K562 (cell line): ENCODE measurements around the gene KAZN. TPM values are rescaled to one million over a fixed set of nuclear protein-coding genes. Genes with fewer than 3 reads are reported as not detected.

Source experiments
- ATAC-seq: fragments of 200-7000 bp; cut with Tn5 transposase; 3 replicates; pipeline ENCODE4 v1.9.1; 2020; ENCODE audit warnings: moderate library complexity
- BruUV-seq: library from RNA; stranded (reverse); fragments of 400-500 nt; replicated peaks from 2 replicates; lab custom pipeline; 2021; lab: Mats Ljungman, UMichigan
- CTCF ChIA-PET: fragments of 300-600 bp; formaldehyde crosslinking; extraction: SDS; loops from one replicate; lab custom pipeline; 2021; ENCODE audit warnings: low intra/inter-chr PET ratio; lab: Yijun Ruan, JAX
- POLR2A ChIA-PET: fragments of 300-600, 350-650 bp; sonication (Branson Sonifier 250); formaldehyde crosslinking; extraction: SDS; loops from one replicate; lab custom pipeline; 2021; ENCODE audit warnings: antibody characterized with exemption, inconsistent platforms; lab: Yijun Ruan, JAX
- DNase-seq, 4 experiments: peaks; one replicate each; pipeline versions ENCODE4 v3.0.0 to v3.0.0-alpha.2; 2011 to 2018; ENCODE audit warnings: low spot score in 3 of 4, mixed read lengths in 3 of 4; ENCODE audit errors: extremely low read depth in 1 of 4
- FAIRE-seq: peaks from 2 replicates; lab custom pipeline; 2011; peaks lifted over from hg19 to GRCh38; lab: Jason Lieb, UNC
- H2AFZ ChIP-seq: 2 replicates; pipeline ENCODE4 v1.6.0; 2011; ENCODE audit warnings: low read depth, low read length, control low read depth, inconsistent platforms
- H3K27ac ChIP-seq: fragments of 200-600 bp; 3 replicates; pipeline ENCODE4 v1.8.0; 2011; ENCODE audit warnings: low read depth, mild to moderate bottlenecking, control low read depth, inconsistent platforms, low read length, moderate library complexity, mixed read lengths; ENCODE audit errors: extremely low read depth
- H3K27me3 ChIP-seq, 2 experiments: fragments of 300-600 bp in 1 of 2; 2 replicates in 1 of 2; 3 replicates in 1 of 2; pipeline versions ENCODE4 v1.6.0 to v1.8.0; 2011; ENCODE audit warnings: inconsistent platforms in 2 of 2, low read length in 2 of 2, mild to moderate bottlenecking in 1 of 2, mixed read lengths in 1 of 2, moderate library complexity in 1 of 2; ENCODE audit not compliant: control insufficient read depth in 2 of 2, insufficient read depth in 2 of 2
- H3K36me3 ChIP-seq: fragments of 300-600 bp; 3 replicates; pipeline ENCODE4 v1.8.0; 2011; ENCODE audit warnings: mild to moderate bottlenecking, low read length, inconsistent platforms; ENCODE audit not compliant: control insufficient read depth, insufficient read depth
- H3K4me1 ChIP-seq, 2 experiments: fragments of 200-600 bp in 1 of 2; replicated peaks in 1 of 2; 2 replicates in 1 of 2; 3 replicates in 1 of 2; pipeline versions ENCODE4 v1.5.1 to v1.8.0; 2011; ENCODE audit warnings: inconsistent platforms in 2 of 2, low read length in 2 of 2, mild to moderate bottlenecking in 1 of 2, mixed read lengths in 1 of 2, moderate library complexity in 1 of 2; ENCODE audit not compliant: control insufficient read depth in 2 of 2, insufficient read depth in 2 of 2
- H3K4me2 ChIP-seq: 2 replicates; pipeline ENCODE4 v1.6.1; 2011; ENCODE audit warnings: low read length, control low read depth, inconsistent platforms, mixed read lengths; ENCODE audit not compliant: insufficient read depth
- H3K4me3 ChIP-seq: fragments of 200-600 bp; sonication (generic), shearing (Covaris generic); 2 replicates; pipeline ENCODE4 v1.5.1; 2016; ENCODE audit warnings: control low read depth, inconsistent platforms
- H3K79me2 ChIP-seq: fragments of 200-600 bp; 3 replicates; pipeline ENCODE4 v1.8.0; 2011; ENCODE audit warnings: low read length, inconsistent platforms; ENCODE audit not compliant: control insufficient read depth, insufficient read depth
- H3K9ac ChIP-seq, 2 experiments: 2 replicates each; pipeline versions ENCODE4 v1.6.0 to v1.6.1; 2011; ENCODE audit warnings: low read depth in 2 of 2, low read length in 2 of 2, control low read depth in 1 of 2, inconsistent platforms in 1 of 2, mild to moderate bottlenecking in 1 of 2, mixed read lengths in 1 of 2; ENCODE audit not compliant: insufficient read depth in 1 of 2
- H3K9me1 ChIP-seq: one replicate; pipeline ENCODE4 v1.6.0; 2011; ENCODE audit warnings: inconsistent platforms, mild to moderate bottlenecking, low read length, moderate library complexity; ENCODE audit not compliant: control insufficient read depth, insufficient read depth
- H3K9me3 ChIP-seq: replicated peaks from 2 replicates; pipeline ENCODE4 v1.5.1; 2011; ENCODE audit warnings: low read depth, low read length, inconsistent platforms; ENCODE audit not compliant: control insufficient read depth, insufficient read depth
- H4K20me1 ChIP-seq: replicated peaks from 2 replicates; pipeline ENCODE4 v1.6.1; 2011; ENCODE audit warnings: low read length, inconsistent platforms, mixed read lengths; ENCODE audit not compliant: control insufficient read depth, insufficient read depth
- ETS2 ChIP-seq: IDR thresholded peaks from 2 replicates; pipeline ENCODE4 v1.6.1; 2016; ENCODE audit warnings: borderline replicate concordance, missing genetic modification characterization, mild to moderate bottlenecking, moderate library complexity, missing compliant biosample characterization; ENCODE audit not compliant: poor library complexity, severe bottlenecking
- IFI16 ChIP-seq: fragments of 250-450 bp; sonication (Bioruptor Pico); IDR thresholded peaks from 2 replicates; pipeline ENCODE4 v2.1.2; 2022; ENCODE audit warnings: mild to moderate bottlenecking, inconsistent platforms
- IRF2 ChIP-seq: sonication (generic); formaldehyde crosslinking; IDR thresholded peaks from 2 replicates; pipeline ENCODE4 v1.8.1; 2022; ENCODE audit warnings: mild to moderate bottlenecking, missing genetic modification reagents
- MTA2 ChIP-seq: fragments of 450-650 bp; IDR thresholded peaks from 2 replicates; pipeline ENCODE4 v1.6.1; 2016; ENCODE audit warnings: low read depth
- TCFL5 ChIP-seq: fragments of 250-450 bp; sonication (Bioruptor Pico); conservative IDR thresholded peaks from 2 replicates; pipeline ENCODE4 v1.6.1; 2021; ENCODE audit warnings: mild to moderate bottlenecking, moderate library complexity, matching md5 sums
- ZKSCAN1 ChIP-seq: fragments of 150-350 bp; IDR thresholded peaks from 2 replicates; pipeline ENCODE4 v1.6.1; 2016; ENCODE audit warnings: low read depth, low read length
- ZNF316 ChIP-seq: fragments of 450-650 bp; IDR thresholded peaks from 2 replicates; pipeline ENCODE4 v1.6.1; 2016
- ZNF584 ChIP-seq: fragments of 200-800 bp; sonication (Bioruptor generic); IDR thresholded peaks from 2 replicates; pipeline ENCODE4 v1.6.1; 2016; ENCODE audit warnings: low read depth, mild to moderate bottlenecking, missing genetic modification characterization, missing compliant biosample characterization
- WGBS: fragments of 100-300 bp; shearing (Covaris generic); methylation state at CpG from one replicate; pipeline ENCODE4 v1.1.6; 2016; ENCODE audit warnings: low coverage, mixed read lengths; ENCODE audit not compliant: insufficient coverage; ENCODE audit errors: missing lambda C conversion rate; 5-methylcytosine and 5-hydroxymethylcytosine counted together
- in situ Hi-C: fragments of 300-500 bp; cut with MboI; formaldehyde crosslinking; loops from 4 replicates; pipeline ENCODE4 v1.15.0; 2018; ENCODE audit warnings: inconsistent platforms, mixed read lengths
- intact Hi-C: fragments of 100-400 bp; cut with micrococcal nuclease; formaldehyde crosslinking; loops from 2 replicates; pipeline ENCODE4 v1.14.2; 2022
- polyA plus RNA-seq, 8 experiments: library from polyadenylated mRNA; depleted of rRNA in 4 of 8; stranded (reverse) in 5 of 8; unstranded in 3 of 8; fragments of >200 nt; fragmentation: Nextera tagmentation in 2 of 8; fragmentation: Illumina TruSeq in 1 of 8; extraction: Ambion mirVana in 2 of 8; extraction: Trizol in 1 of 8; gene quantifications; 2 replicates each; pipeline versions ENCODE4 v1.2.1 to v1.2.3, GENCODE V29; 2011 to 2014; ENCODE audit warnings: inconsistent platforms in 1 of 8, missing spikeins in 1 of 8
- total RNA-seq, 7 experiments: library from RNA; depleted of rRNA in 6 of 7; stranded (reverse); fragments of >200 nt in 6 of 7; fragmentation: Illumina TruSeq in 2 of 7; extraction: Trizol in 2 of 7; gene quantifications; 2 replicates each; pipeline versions ENCODE4 v1.2.1 to v1.2.3, GENCODE V29; 2011 to 2021; ENCODE audit warnings: low replicate concordance in 1 of 7
- TF ChIP-seq, protein P1 (sequence below): fragments of 450-650 bp; formaldehyde crosslinking; IDR thresholded peaks from 2 replicates; pipeline ENCODE4 v1.4.0; 2020; ENCODE audit warnings: mild to moderate bottlenecking, moderate library complexity

Gene KAZN
- total and polyA plus RNA-seq, 9 of the 15 experiments (the other 6 are each of a cell fraction or from before 2014, with no cell fraction given) = 2.1 to 21.6 (median 5.4) TPM

DNA sequence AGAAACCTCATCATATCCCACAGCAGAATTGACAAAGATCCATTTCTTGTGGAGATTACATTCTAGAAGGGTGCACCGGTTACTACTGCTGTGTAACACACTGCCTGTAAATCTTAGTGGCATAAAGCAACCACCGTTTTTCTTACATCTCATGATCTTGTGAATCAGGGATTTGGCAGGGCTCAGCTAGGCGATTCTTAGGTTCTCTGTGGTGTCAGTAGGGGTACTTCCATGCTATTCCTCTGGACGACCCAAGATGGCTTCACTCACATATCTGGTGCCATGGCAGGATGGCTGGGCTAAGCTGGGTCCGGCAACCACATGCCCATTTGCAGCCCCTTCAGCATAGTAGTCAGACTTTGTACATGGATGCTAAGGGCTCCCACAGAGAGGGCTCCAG is 375.3 kb downstream of the KAZN start:
- BruUV-seq = no TSS peak

More for the DNA sequence above, 375.3 kb downstream of the KAZN start:
- H3K36me3 ChIP-seq = no peaks in the 10 kb centered on the region; the same call in 2 of the 3 replicates
- H3K4me2 ChIP-seq = no peak overlapping the region
- intact Hi-C loops = loop anchor here (5.0 kb wide), 1 partner anchor 46 kb away; no protein-coding TSS in a partner anchor
- H4K20me1 ChIP-seq = peaks cover 3% of the 10 kb centered on the region; the same call in 1 of the 2 replicates
- DNase-seq (no peak), FAIRE-seq (no peak), ATAC-seq (no peak)
- TF ChIP-seq, protein P1, sequence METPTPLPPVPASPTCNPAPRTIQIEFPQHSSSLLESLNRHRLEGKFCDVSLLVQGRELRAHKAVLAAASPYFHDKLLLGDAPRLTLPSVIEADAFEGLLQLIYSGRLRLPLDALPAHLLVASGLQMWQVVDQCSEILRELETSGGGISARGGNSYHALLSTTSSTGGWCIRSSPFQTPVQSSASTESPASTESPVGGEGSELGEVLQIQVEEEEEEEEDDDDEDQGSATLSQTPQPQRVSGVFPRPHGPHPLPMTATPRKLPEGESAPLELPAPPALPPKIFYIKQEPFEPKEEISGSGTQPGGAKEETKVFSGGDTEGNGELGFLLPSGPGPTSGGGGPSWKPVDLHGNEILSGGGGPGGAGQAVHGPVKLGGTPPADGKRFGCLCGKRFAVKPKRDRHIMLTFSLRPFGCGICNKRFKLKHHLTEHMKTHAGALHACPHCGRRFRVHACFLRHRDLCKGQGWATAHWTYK = no peak
- TF ChIP-seq ZNF316 = no peak
- TF ChIP-seq TCFL5 (CRISPR knock-in tag) = no peak
- no peak for TF ChIP-seq MTA2
- no peak for TF ChIP-seq IRF2
- no peak for TF ChIP-seq ZNF584 (CRISPR knock-in tag)
- TF ChIP-seq ZKSCAN1 = no peak
- TF ChIP-seq ETS2 (tag) = no peak
- no peak for TF ChIP-seq IFI16 (CRISPR knock-in tag)
- ChIA-PET CTCF (no interaction called here), POLR2A (interaction anchor here (1.0 kb wide), 1 partner anchor 40 kb away, joined by 3 read pairs; no protein-coding TSS in a partner anchor)
- in situ Hi-C loops = no loop called here
- H3K9me1 ChIP-seq = peaks cover 4% of the 10 kb centered on the region
- H3K27ac ChIP-seq = no peak overlapping the region
- WGBS = 38% methylated on average over 5 of the region's 5 CpGs
- 0 out of 3 replicates have a peak, but pooled peaks cover 3% of the 10 kb centered on the region for H3K79me2 ChIP-seq
- no peaks in the 10 kb centered on the region for H3K27me3 ChIP-seq
- peaks cover 4 to 8% of the 10 kb centered on the region in 2 experiments; a peak in 2 of 5 replicates for H3K4me1 ChIP-seq
- H3K9me3 ChIP-seq = no peaks in the 10 kb centered on the region
- no peak overlapping the region for H3K9ac ChIP-seq
- no peak overlapping the region for H3K4me3 ChIP-seq
- H2AFZ ChIP-seq = no peak overlapping the region
